ENCODE results near the gene MYRF.

The MYRF gene

GRCh38 chr11:61720597-61720996 is 31.8 kb upstream of the MYRF start:
- DNase-seq = no peak
- Histone ChIP-seq H3K4me3 (ENCODE audit: low read depth, low read length) (no peak overlapping the region), H3K36me3 (no peaks in the 10 kb centered on the region), H3K9me3 (no peaks in the 10 kb centered on the region), H3K4me1 (no peaks in the 10 kb centered on the region), H3K27me3 (no peaks in the 10 kb centered on the region)
- no peak for TF ChIP-seq CTCF (IDR thresholded peaks at IDR 0.05; ENCODE audit: low read depth, low read length)

- H3K36me3 ChIP-seq = no peaks in the 10 kb centered on the region
- TF ChIP-seq CTCF (IDR thresholded peaks at IDR 0.05; ENCODE audit: low read depth, low read length) = no peak
Measured at GRCh38 chr11:61724437-61724836, 28.0 kb upstream of the MYRF start.

GRCh38 chr11:61725781-61726231 is 26.6 kb upstream of the MYRF start:
- no peak for DNase-seq
- H3K27me3 ChIP-seq = no peaks in the 10 kb centered on the region
- no peak for TF ChIP-seq CTCF (IDR thresholded peaks at IDR 0.05; ENCODE audit: low read depth, low read length)
- no peaks in the 10 kb centered on the region for H3K9me3 ChIP-seq
- no peaks in the 10 kb centered on the region for H3K4me1 ChIP-seq
- no peak overlapping the region for H3K4me3 ChIP-seq (ENCODE audit: low read depth, low read length)
- H3K36me3 ChIP-seq = no peaks in the 10 kb centered on the region

More at GRCh38 chr11:61724437-61724836, 28.0 kb upstream of the MYRF start:
- H3K4me3 ChIP-seq (ENCODE audit: low read depth, low read length) = no peak overlapping the region
- no peaks in the 10 kb centered on the region for H3K9me3 ChIP-seq
- no peaks in the 10 kb centered on the region for H3K4me1 ChIP-seq
- DNase-seq = no peak
- H3K27me3 ChIP-seq = no peaks in the 10 kb centered on the region

- no peak for DNase-seq
- no peak for TF ChIP-seq CTCF (IDR thresholded peaks at IDR 0.05; ENCODE audit: low read depth, low read length)
- no peaks in the 10 kb centered on the region for H3K9me3 ChIP-seq
- no peaks in the 10 kb centered on the region for H3K4me1 ChIP-seq
- no peak overlapping the region for H3K4me3 ChIP-seq (ENCODE audit: low read depth, low read length)
- H3K36me3 ChIP-seq = no peaks in the 10 kb centered on the region
- no peaks in the 10 kb centered on the region for H3K27me3 ChIP-seq
Measured at GRCh38 chr11:61726775-61727174, 25.7 kb upstream of the MYRF start.

GRCh38 chr11:61727401-61727811 is 25.0 kb upstream of the MYRF start:
- no peak for DNase-seq
- Histone ChIP-seq H3K36me3 (no peaks in the 10 kb centered on the region), H3K4me1 (no peaks in the 10 kb centered on the region), H3K4me3 (ENCODE audit: low read depth, low read length) (no peak overlapping the region), H3K27me3 (no peaks in the 10 kb centered on the region), H3K9me3 (no peaks in the 10 kb centered on the region)
- TF ChIP-seq CTCF (IDR thresholded peaks at IDR 0.05; ENCODE audit: low read depth, low read length) = no peak

GRCh38 chr11:61728066-61728939 is 24.1 kb upstream of the MYRF start:
- no peak for TF ChIP-seq CTCF (IDR thresholded peaks at IDR 0.05; ENCODE audit: low read depth, low read length)
- Histone ChIP-seq H3K27me3 (no peaks in the 10 kb centered on the region), H3K4me1 (peaks cover 4% of the 10 kb centered on the region), H3K4me3 (ENCODE audit: low read depth, low read length) (no peak overlapping the region), H3K36me3 (no peaks in the 10 kb centered on the region), H3K9me3 (no peaks in the 10 kb centered on the region)
- no peak for DNase-seq
